GM12874 (cell line): ENCODE data around the gene ARL6IP5.

Experiments used
- CTCF ChIP-seq: IDR thresholded peaks from 2 replicates; pipeline ENCODE4 v1.5.1; 2011; ENCODE audit warnings: low read depth, mild to moderate bottlenecking, control low read depth, low read length, moderate library complexity; ENCODE audit not compliant: insufficient read depth

ARL6IP5 gene

GRCh38 chr3:69059688-69060087, 25.0 kb upstream of the ARL6IP5 start:
- TF ChIP-seq CTCF = no peak

GRCh38 chr3:69063636-69064035, 21.1 kb upstream of the ARL6IP5 start:
- no peak for TF ChIP-seq CTCF

- TF ChIP-seq CTCF = no peak
These were observed 19.3 kb upstream of the ARL6IP5 start for GRCh38 chr3:69065318-69065964.

- TF ChIP-seq CTCF = no peak
These were observed 18.6 kb upstream of the ARL6IP5 start for GRCh38 chr3:69066121-69066520.

- no peak for TF ChIP-seq CTCF
These were observed 11.8 kb upstream of the ARL6IP5 start for GRCh38 chr3:69072928-69073327.

GRCh38 chr3:69079269-69080159, 5.2 kb upstream of the ARL6IP5 start:
- TF ChIP-seq CTCF = no peak

- TF ChIP-seq CTCF = no peak
These were observed 4.4 kb upstream of the ARL6IP5 start, which contains the start of gene UBA3 for GRCh38 chr3:69080233-69080920. TSS of gene UBA3 (minus strand) at chr3:69080365. CDS start at chr3:69080353, 12 bp downstream.
